Activated CD8-positive, alpha-beta memory T cell treated with anti-CD3 and anti-CD28 coated beads for 48 hours (primary cell): ENCODE measurements around the gene CTTN.

Experiments
- DNase-seq, 3 experiments: peaks; one replicate each; pipeline ENCODE4 v3.0.0-alpha.2; 2020; ENCODE audit warnings: low read depth in 2 of 3, low spot score in 2 of 3

Gene CTTN

DNA sequence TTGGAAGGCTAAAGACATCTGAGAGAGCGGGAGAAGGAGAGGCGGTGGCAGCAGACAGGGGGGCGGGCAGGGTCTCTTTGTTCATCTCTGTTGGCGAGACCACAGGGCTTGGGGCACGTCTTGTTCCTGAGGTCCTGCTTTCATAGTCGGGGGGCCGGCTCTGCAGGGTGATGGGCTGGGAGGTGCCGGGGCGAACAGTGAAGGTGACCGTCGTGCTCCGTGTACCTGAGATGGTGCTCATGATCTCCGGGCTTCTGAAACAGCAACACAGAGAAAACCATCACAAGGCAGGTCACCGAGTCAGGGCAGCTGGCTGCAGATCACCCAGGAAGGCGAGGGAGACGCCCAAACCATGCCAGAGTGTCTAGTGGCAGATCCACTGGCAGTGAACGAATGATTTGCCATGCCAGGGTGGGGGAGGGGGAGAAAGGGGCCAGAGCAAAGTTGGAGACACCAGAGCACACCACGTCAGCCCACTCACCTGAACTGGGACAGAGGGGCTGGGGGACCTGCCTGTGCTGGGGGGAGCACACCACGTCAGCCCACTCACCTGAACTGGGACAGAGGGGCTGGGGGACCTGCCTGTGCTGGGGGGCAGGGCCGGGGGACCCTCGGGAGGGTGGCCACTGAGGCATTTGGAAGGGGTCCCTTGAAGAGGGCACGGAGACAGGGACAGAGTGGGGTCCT, 75.0 kb downstream of the CTTN start:
- no peak for DNase-seq

DNA sequence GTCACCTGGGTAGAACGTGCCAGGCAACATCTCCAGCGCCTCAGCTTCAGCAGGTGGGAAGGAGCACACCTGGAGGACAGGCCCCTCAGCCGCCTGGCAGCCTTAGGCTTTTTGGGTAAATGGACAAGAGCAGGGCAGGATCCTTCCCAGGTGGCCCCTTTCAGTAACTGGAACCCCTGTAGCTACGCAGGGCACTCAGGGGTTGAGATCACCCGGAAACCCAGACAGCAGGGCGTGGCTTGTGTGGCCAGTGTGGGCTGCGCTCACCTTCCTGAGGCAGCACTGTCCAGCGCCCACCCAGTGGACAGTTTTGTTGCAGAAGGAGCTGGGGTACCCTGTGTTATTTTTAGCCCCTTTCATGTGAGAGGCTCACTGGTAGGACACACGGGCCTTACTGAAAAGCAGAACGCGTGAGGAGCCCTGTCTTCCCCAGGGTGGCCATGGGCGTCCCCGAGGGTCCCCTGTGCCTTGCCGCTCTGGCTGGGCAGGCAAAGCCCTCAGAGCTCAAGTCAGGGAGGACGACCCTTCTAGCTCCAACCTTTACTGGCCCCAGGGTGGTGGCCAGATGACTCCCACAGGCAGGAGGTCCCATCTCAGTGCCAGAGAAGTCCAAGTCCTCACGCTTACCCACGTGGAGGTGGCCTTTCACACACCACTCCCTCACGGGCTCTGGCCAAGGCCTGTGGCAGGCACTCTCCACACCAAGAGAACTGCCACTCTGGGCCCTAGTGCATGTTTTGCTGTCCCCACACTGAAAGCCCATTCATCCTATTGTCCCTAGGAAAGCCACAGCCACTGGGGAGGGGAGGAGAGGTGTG, 75.8 kb downstream of the CTTN start:
- no peak for DNase-seq

DNA sequence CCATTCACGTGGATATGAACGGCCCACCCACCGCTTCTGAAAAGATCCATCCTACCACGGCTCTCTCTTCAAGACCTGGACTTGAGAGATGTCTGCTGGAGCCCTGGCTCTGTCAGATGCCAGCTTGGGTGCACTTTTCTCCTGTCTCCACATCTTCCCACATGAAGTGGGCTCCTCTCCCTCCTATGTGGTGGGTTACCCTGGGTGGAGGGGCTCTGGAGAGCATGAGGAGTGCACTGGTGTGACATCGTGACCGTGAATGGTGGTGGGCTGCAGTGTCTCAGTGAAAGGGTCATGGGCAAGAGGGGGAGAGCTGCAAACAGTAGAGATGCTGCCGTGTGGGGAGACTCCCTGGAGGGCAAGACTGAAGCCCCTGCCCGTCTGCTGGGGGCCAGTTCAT, 76.4 kb downstream of the CTTN start:
- DNase-seq: no peak

DNA sequence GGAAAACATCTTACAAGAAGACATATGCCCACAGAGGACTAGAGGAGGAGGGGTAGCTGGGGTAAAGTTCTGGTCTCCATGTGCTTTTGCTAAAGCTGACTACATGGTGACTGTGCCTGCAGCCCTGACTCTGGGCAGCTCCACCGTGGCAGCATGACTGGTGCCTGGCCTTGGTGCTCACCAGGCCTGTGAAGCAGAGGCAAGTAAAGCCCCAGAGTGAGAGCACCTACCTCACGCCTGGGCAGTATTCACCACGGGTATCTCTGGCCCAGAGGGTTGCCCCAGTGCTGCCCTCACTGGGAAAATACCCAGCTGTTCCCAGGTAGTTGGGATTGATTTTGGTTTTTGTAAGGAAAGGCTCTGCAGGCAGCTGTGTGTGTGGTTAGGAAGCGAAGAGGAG, 78.3 kb downstream of the CTTN start:
- no peak for DNase-seq

DNA sequence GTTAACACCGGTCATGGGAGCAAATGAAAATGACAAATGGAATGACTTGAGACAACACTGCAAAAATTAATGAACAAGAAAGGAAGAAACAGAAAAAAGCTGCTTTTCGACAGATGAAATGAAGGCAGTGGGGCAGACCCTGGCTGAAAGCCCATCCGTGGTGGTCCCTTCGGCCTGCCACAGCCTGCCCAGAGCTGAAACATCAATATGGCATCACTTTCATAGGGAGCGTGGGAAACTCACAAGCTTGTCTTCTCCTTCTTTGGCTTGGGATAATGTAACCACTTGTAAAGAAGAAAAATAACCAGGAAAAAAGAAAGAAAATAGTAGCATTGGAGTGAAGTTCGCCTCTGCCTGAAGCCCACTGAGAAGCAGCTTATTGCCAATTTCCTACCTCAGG, 78.8 kb downstream of the CTTN start:
- DNase-seq: no peak

DNA sequence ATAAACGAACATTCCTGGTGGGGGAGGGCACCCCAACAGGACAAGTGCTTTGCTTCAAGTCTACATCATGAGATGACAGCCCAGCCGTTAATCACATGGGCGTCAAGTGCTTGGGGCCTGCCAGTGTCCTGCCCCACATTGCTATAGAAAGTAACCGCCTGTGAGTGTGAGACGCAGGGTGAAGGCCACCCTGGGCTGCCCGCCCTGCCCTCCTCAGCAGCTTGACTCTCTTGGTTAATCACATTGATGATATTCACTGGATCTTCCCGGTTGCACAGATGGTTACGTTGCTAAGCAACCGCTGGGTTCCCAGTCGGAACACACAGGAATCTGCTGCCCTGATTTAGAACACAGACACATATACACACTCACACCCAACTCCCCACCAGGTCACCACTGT, 79.3 kb downstream of the CTTN start:
- no peak for DNase-seq

DNA sequence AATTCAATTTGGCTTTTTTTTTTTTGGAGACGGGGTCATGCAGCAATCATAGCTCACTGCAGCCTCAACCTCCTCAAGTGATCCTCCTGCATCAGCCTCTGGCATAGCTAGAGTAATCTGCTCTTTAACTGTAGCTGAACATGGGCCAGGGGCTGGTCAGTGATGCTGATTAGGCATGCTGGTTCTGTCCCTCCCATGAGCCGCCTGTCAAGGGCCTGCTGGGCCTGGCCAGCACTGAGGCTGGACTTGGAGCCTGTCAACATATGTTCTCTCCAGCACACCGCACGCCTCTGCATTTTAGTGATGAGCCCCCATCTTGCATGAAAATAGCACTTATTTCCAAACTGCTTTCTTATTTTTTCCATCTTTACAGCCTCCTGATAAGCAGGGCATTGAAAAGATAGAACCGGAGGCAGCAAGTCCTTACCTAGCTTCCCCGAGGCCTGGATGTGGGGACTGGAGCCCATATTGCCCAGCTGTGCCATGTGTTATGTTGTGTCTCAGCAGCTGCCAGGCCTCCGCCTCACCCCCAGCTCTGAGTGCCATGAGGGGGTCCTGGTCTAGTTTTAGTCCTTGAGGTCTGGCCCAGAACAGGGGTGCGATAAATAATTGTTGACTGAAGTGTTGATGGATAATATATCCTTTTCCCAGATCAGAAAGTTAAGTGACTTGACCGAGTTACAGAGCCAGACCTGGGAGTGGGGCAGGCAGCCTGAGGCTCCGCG, 80.0 kb downstream of the CTTN start:
- DNase-seq: no peak

DNA sequence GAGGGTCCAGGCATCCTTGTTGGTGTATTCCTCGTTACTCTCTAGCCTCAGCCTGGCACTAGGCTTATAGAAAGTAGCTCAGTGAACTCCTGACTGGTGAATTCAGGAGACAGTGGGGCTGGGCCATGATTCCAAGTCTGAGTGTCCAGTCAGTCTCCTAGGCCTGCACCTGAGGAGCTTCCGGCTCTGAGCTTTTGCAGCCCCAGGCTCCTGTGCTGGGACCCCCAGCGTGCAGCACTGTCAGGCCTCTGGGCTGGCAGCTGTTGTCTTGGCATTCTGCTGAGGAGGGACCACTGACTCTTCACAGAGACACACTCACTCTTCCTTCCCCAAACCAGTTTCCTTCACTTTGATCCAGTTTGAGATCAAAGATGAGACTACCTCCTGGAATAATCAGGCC, 82.4 kb downstream of the CTTN start:
- no peak for DNase-seq

DNA sequence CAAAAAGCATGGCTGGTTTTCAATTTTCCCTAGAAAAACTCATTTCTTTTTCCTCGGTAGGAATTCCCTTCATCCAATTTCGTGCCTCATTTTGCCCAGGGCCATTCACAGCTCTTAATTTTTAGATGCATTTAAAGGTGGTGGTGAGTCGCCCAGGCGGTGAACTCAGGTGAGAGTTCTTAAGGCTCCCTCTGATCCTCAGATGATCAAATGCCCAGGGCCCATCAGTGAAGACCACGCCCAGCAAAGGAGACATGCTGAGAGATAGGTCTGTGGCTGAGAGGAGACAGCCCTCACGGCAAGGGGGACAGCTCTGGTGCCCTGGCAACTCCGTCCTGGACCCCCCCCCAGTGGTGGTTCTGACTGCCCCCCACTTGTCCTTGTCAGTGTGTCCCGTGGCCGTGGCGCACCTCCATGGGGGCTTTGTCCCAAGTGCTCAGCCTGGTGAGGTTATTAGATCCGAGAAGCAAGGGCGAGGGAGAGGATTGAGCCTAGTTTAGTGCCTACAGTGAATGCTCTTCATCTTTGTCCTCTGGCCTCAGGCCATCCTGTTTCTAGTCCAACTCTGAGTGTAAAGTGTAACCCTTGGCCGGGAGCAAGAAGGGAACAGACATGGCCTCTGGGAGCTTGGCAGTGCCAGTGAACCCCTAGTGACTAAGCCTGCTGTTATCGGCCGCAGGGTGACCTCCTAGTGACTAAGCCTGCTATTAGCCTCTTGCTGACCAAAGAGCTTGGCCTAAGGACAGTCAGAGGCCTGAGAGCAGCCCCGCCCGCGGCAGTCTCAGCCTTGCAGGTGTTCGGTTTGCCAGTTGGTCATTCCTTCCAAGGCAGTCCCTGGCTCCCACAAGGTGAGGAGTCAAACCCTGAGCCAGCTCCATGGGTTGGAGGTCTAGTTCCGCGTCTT, 83.5 kb downstream of the CTTN start:
- DNase-seq: no peak

DNA sequence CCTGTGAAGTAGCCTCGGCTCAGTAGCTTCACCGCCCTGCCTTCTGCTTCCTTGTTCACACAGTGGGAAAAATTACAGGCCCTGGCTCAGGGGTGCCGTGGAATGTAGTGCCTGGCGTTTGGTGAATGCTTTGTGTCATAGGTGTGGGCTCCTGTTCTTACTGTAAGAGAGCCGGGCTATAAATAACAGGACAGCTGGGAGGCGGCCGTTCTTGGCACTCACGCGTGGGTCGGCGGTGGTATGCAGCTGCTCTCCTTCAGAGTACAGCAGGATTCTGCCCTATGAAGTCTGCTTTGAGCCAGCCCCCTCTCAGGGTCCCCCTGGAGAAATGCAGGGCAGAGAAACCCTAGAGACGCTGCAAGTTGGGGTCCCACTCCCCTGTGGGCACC, 84.2 kb downstream of the CTTN start:
- DNase-seq: no peak

DNA sequence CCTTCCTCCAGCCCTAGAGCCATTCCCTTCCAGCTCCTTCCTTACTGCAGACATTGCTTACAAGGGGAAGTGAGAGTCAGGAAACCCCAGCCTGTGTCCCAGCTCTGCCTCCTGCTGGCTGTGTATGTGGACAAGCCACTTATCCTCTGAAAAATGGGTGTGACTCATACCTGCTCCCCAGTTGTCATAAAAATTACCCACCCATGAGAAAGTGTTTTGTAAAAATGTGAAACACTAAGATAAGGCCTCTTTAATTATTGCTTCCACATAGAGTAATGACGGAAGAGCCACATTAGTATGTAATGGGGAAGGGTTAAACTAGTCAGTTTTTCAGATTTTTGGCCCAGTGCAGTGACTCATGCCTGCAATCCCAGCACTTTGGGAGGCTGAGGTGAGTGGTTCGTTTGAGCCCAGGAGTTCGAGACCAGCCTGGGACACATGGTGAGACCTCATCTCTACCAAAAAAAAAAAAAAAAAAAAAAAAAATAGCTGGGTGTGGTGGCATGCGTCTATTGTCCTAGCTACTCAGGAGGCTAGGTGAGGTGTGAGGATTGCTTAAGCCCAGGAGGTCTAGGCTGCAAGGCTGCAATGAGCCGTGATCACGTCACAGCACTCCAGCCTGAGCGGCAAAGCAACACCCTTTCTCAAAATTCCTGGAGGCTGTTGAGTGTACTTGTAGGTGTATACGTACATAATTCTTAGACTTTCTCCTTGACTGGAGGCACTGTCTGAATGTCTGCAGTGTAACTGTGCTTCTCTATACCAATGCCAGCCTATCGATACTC, 84.9 kb downstream of the CTTN start:
- no peak for DNase-seq

DNA sequence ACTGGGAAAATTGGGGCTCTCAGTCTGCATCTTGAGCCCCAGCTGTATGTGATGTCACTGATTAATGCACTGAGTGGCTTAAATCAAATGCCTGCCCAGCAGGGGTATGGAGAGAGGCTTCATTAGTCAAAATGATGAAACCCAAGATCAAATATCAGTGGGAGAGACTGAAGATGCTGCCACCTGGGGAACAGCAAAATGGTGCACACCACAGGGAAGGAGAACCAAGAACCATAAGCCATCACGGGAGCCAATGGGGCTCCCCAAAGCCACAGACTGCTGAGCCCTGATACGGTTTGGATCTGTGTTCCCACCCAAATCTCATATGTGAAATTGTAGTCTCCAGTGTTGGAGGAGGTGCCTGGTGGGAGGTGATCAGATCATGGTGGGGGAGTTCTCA, 85.6 kb downstream of the CTTN start:
- DNase-seq: no peak

DNA sequence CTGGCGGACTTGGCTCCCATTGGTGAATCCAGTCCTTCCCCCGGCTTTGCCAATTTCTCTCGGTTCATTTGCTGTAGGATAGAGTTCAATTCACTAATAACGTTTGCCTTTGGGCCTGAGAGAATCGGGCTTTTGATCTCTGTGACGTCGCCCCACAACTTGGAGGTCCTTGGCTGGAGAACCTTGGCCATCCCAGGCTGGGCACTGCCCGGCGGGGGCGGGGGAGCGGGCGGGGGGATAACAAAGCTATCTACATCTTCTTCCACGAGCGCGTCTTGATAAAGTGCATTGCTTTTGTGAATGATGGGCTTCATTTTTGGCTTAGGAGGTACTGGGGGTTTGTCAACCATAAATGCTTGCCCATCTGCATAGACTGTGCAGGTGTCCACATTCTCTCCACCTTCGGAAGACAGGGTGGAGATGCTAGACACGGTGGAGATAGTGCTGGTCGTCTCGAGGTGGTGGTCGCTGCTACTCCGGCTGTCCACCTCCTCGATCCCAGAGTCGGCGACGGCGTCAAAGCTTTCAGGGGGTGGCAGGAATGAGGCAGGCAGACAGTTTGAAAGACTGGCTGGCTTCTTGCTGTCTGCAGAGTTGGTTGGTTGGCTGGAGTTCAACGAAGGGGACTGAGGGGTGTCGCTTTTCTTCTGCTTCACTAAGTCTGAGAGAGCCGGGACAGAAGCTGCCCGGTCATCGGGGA, 87.1 kb downstream of the CTTN start:
- no peak for DNase-seq

DNA sequence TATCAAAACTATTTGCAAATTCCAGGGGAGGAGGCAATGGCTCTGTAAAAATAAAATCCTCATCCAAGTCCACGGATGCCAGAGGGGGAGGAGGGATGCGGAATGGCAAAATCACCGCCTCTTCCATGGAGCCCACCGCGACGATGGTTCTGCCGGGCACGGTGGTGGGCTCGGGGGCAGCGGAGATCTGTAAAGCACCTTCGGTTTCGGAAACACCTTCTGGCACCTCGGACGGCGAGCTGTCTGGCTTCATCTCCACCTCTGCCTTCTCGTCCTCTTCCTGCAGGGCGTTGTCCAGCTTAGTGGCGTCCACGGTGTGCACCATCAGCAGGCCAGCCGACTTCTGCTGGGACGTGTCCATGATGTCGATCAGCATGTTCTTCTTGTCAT, 87.7 kb downstream of the CTTN start:
- DNase-seq: no peak
